GM19467 (cell line): ENCODE data around the gene HSF5.
A peak's percentile ranks its signal among the peaks of the same experiment; 100 is the strongest.
"Not testable (repeated sequence)": the region's sequence is repeated elsewhere in the genome, so short reads cannot be mapped to it uniquely, and the experiment has no call there.

Experiments used
- ATAC-seq: cut with Tn5 transposase; IDR thresholded peaks from one replicate; pipeline ENCODE4 v1.9.1; 2021; ENCODE audit warnings: mild to moderate bottlenecking, moderate library complexity; ENCODE audit not compliant: unreplicated experiment

The HSF5 gene

GRCh38 chr17:58516644-58517377, 28.6 kb upstream of the HSF5 start:
- no peak for ATAC-seq

- no peak for ATAC-seq
Observed at GRCh38 chr17:58515286-58515685, 27.1 kb upstream of the HSF5 start.

GRCh38 chr17:58514770-58515157, 26.6 kb upstream of the HSF5 start:
- ATAC-seq: no peak

GRCh38 chr17:58513965-58514769, 26.0 kb upstream of the HSF5 start, which contains the start of gene MTMR4:
TSS of gene MTMR4 (minus strand) at chr17:58514638. CDS start at chr17:58514407, 231 bp downstream.
- ATAC-seq: no peak

- no peak for ATAC-seq
Observed at GRCh38 chr17:58513267-58513964, 25.2 kb upstream of the HSF5 start.

- ATAC-seq: no peak
Observed at GRCh38 chr17:58510075-58510474, 21.9 kb upstream of the HSF5 start.

GRCh38 chr17:58508341-58509067, 20.3 kb upstream of the HSF5 start:
- no peak for ATAC-seq

GRCh38 chr17:58507123-58507634, 19.0 kb upstream of the HSF5 start:
- ATAC-seq: no peak

- ATAC-seq: no peak
Observed at GRCh38 chr17:58506354-58507080, 18.3 kb upstream of the HSF5 start.

GRCh38 chr17:58504826-58505351, 16.7 kb upstream of the HSF5 start:
- ATAC-seq: peak; percentile 92

- no peak for ATAC-seq
Observed at GRCh38 chr17:58503866-58504265, 15.7 kb upstream of the HSF5 start.

- not testable (repeated sequence) for ATAC-seq
Observed at GRCh38 chr17:58503134-58503533, 14.9 kb upstream of the HSF5 start.

GRCh38 chr17:58501451-58501850, 13.2 kb upstream of the HSF5 start:
- ATAC-seq: no peak

GRCh38 chr17:58498177-58498828, 10.1 kb upstream of the HSF5 start:
- no peak for ATAC-seq

GRCh38 chr17:58493506-58493905, 5.3 kb upstream of the HSF5 start:
- ATAC-seq: no peak

GRCh38 chr17:58492238-58493121, 4.3 kb upstream of the HSF5 start:
- ATAC-seq: no peak

GRCh38 chr17:58491510-58492045, 3.4 kb upstream of the HSF5 start:
- no peak for ATAC-seq

GRCh38 chr17:58488428-58488890, 251 bp upstream of the HSF5 start:
- ATAC-seq: no peak
